HG02798 (cell line): ENCODE data around the gene KSR2.
"Not testable (repeated sequence)": the region's sequence is repeated elsewhere in the genome, so short reads cannot be mapped to it uniquely, and the experiment has no call there.

Experiments used
- ATAC-seq: cut with Tn5 transposase; IDR thresholded peaks from one replicate; pipeline ENCODE4 v1.9.1; 2021; ENCODE audit warnings: mild to moderate bottlenecking; ENCODE audit not compliant: unreplicated experiment, poor library complexity

The KSR2 gene

GRCh38 chr12:117789195-117789912 lies 179.4 kb downstream of the KSR2 start:
- ATAC-seq: no peak

GRCh38 chr12:117778656-117779055 lies 190.1 kb downstream of the KSR2 start:
- no peak for ATAC-seq

- ATAC-seq: no peak
Measured at GRCh38 chr12:117774941-117775775, 193.6 kb downstream of the KSR2 start.

GRCh38 chr12:117768860-117769259 lies 199.9 kb downstream of the KSR2 start:
- no peak for ATAC-seq

- no peak for ATAC-seq
Measured at GRCh38 chr12:117766008-117766407, 202.8 kb downstream of the KSR2 start.

GRCh38 chr12:117762143-117762542 lies 206.6 kb downstream of the KSR2 start:
- no peak for ATAC-seq

- ATAC-seq: no peak
Measured at GRCh38 chr12:117761528-117762100, 207.2 kb downstream of the KSR2 start.

- ATAC-seq: no peak
Measured at GRCh38 chr12:117760990-117761389, 207.8 kb downstream of the KSR2 start.

GRCh38 chr12:117750657-117751056 lies 218.1 kb downstream of the KSR2 start:
- no peak for ATAC-seq

GRCh38 chr12:117749431-117749830 lies 219.4 kb downstream of the KSR2 start:
- no peak for ATAC-seq

- not testable (repeated sequence) for ATAC-seq
Measured at GRCh38 chr12:117746358-117746757, 222.4 kb downstream of the KSR2 start.

- ATAC-seq: no peak
Measured at GRCh38 chr12:117744418-117744817, 224.4 kb downstream of the KSR2 start.

- no peak for ATAC-seq
Measured at GRCh38 chr12:117743761-117744160, 225.0 kb downstream of the KSR2 start.

- ATAC-seq: no peak
Measured at GRCh38 chr12:117742721-117743120, 226.1 kb downstream of the KSR2 start.

GRCh38 chr12:117738233-117738632 lies 230.6 kb downstream of the KSR2 start:
- ATAC-seq: no peak

- ATAC-seq: no peak
Measured at GRCh38 chr12:117733549-117733805, 235.3 kb downstream of the KSR2 start.

GRCh38 chr12:117732761-117733548 lies 235.8 kb downstream of the KSR2 start:
- no peak for ATAC-seq

- ATAC-seq: not testable (repeated sequence)
Measured at GRCh38 chr12:117731131-117731530, 237.7 kb downstream of the KSR2 start.

GRCh38 chr12:117727301-117727700 lies 241.5 kb downstream of the KSR2 start:
- no peak for ATAC-seq

- ATAC-seq: no peak
Measured at GRCh38 chr12:117724543-117724942, 244.2 kb downstream of the KSR2 start.

- ATAC-seq: no peak
Measured at GRCh38 chr12:117718559-117718958, 250.2 kb downstream of the KSR2 start.
